Karpas-422 (cell line): ENCODE results near the gene HMOX2. TPM values are rescaled to one million over a fixed set of nuclear protein-coding genes. Genes with fewer than 3 reads are reported as not detected.

Experiments used
- DNase-seq: peaks from one replicate; pipeline ENCODE4 v3.0.0-alpha.2; 2015
- H2AFZ ChIP-seq: fragments of 200-600 bp; sonication (generic); 2 replicates; pipeline ENCODE4 v1.6.1; 2014; ENCODE audit warnings: antibody characterized with exemption, low read length, mixed read lengths
- H3K27ac ChIP-seq: fragments of 200-600 bp; sonication (generic); 2 replicates; pipeline ENCODE4 v1.5.1; 2014; ENCODE audit warnings: mild to moderate bottlenecking, low read length, moderate library complexity
- H3K27me3 ChIP-seq: fragments of 200-600 bp; sonication (generic); 2 replicates; pipeline ENCODE4 v1.6.1; 2014; ENCODE audit warnings: low read length, mixed read lengths
- H3K36me3 ChIP-seq: fragments of 200-600 bp; sonication (generic); 2 replicates; pipeline ENCODE4 v1.6.1; 2014; ENCODE audit warnings: low read length, mixed read lengths; ENCODE audit not compliant: insufficient read depth
- H3K4me1 ChIP-seq: fragments of 200-600 bp; sonication (generic); 2 replicates; pipeline ENCODE4 v1.6.1; 2014; ENCODE audit warnings: mild to moderate bottlenecking, low read length, mixed read lengths
- H3K4me2 ChIP-seq: fragments of 200-600 bp; sonication (generic); 2 replicates; pipeline ENCODE4 v1.6.1; 2014; ENCODE audit warnings: low read length, low read depth, mild to moderate bottlenecking; ENCODE audit not compliant: poor library complexity, severe bottlenecking
- H3K4me3 ChIP-seq: fragments of 200-600 bp; sonication (generic); 2 replicates; pipeline ENCODE4 v1.5.1; 2014; ENCODE audit warnings: mild to moderate bottlenecking, antibody characterized with exemption, low read length, mixed read lengths
- H3K79me2 ChIP-seq: fragments of 200-600 bp; sonication (generic); 2 replicates; pipeline ENCODE4 v1.6.1; 2014; ENCODE audit warnings: mild to moderate bottlenecking, low read length, mixed read lengths
- H3K9ac ChIP-seq: fragments of 200-600 bp; sonication (generic); 2 replicates; pipeline ENCODE4 v1.6.0; 2014; ENCODE audit warnings: low read length
- H3K9me2 ChIP-seq: fragments of 200-600 bp; sonication (generic), shearing (Covaris generic); replicated peaks from 2 replicates; pipeline ENCODE4 v1.6.0; 2014; ENCODE audit warnings: mild to moderate bottlenecking, low read length, moderate library complexity; ENCODE audit not compliant: insufficient read depth
- H3K9me3 ChIP-seq: fragments of 300-700, 200-600 bp; sonication (generic); 2 replicates; pipeline ENCODE4 v1.6.1; 2014; ENCODE audit warnings: low read length, mixed read lengths
- H4K20me1 ChIP-seq: fragments of 200-600 bp; sonication (generic); 2 replicates; pipeline ENCODE4 v1.6.1; 2014; ENCODE audit warnings: mild to moderate bottlenecking, antibody characterized with exemption, low read length, low read depth; ENCODE audit not compliant: insufficient read depth
- total RNA-seq: library from RNA; depleted of rRNA; stranded (reverse); fragments of >200 nt; shearing (Covaris generic); gene quantifications from 2 replicates; pipeline ENCODE4 v1.2.3, GENCODE V29; 2014; ENCODE audit warnings: low replicate concordance

Gene HMOX2
- total RNA-seq, 1 experiment from 2014 or later, result 50.1 TPM

DNA sequence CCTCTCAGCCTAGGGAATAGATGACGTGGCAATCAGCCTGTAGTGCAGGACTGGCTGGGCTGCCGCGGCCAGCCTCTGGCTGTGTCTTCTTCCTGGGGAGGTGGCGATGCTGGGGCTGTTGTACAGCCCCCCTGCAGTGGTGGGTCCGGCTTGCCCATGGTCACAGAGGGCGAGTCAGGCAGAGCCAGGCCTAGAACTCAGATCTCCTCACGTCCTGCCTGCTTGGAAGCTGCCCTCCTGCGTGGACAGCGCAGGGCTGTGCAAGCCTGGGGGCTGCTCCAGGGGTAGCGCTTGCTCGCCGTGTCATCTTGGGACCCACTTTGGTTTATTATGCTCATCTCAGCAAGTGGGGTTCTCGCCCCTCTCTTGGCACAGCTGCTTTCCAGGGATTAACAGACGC lies 21.1 kb upstream of the HMOX2 start:
- no peaks in the 10 kb centered on the region for H3K27me3 ChIP-seq
- no peak overlapping the region for H3K4me3 ChIP-seq
- H2AFZ ChIP-seq, result no peak overlapping the region
- peaks cover 4% of the 10 kb centered on the region; the same call in 1 of the 2 replicates for H4K20me1 ChIP-seq
- no peak overlapping the region for H3K9ac ChIP-seq
- H3K27ac ChIP-seq, result no peak overlapping the region
- no peak overlapping the region for H3K4me2 ChIP-seq
- peaks cover 10% of the 10 kb centered on the region for H3K36me3 ChIP-seq
- H3K9me2 ChIP-seq, result no peaks in the 10 kb centered on the region
- H3K4me1 ChIP-seq, result no peaks in the 10 kb centered on the region
- H3K79me2 ChIP-seq, result no peaks in the 10 kb centered on the region
- no peak for DNase-seq
- H3K9me3 ChIP-seq, result no peaks in the 10 kb centered on the region

DNA sequence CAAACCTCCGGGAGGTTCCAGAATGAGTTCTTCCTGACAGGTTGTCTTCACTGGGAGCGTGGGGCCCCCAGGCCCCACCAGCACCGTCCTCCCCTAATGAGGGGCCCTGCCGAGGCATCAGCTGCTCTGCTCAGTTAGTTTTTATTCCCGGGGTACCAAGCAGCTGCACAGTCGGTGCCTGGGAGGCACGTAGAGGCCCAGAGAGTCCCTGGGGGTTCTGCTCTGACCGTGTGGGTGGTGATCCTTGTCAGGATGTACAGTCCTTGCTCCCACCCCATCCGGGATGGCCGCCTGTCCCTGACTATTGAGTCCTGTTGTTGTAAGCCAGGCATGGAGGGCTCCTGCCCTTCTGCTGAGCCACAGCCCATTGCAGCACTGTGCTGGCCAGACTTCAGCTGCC lies 20.2 kb upstream of the HMOX2 start:
- Histone ChIP-seq H2AFZ (no peak overlapping the region), H3K9ac (no peak overlapping the region), H3K79me2 (no peaks in the 10 kb centered on the region), H3K4me1 (no peaks in the 10 kb centered on the region), H3K9me2 (no peaks in the 10 kb centered on the region), H3K4me2 (no peak overlapping the region), H3K4me3 (no peak overlapping the region), H4K20me1 (peaks cover 4% of the 10 kb centered on the region; the same call in 1 of the 2 replicates), H3K27me3 (no peaks in the 10 kb centered on the region), H3K36me3 (peaks cover 7% of the 10 kb centered on the region), H3K9me3 (no peaks in the 10 kb centered on the region), H3K27ac (no peak overlapping the region)
- no peak for DNase-seq

DNA sequence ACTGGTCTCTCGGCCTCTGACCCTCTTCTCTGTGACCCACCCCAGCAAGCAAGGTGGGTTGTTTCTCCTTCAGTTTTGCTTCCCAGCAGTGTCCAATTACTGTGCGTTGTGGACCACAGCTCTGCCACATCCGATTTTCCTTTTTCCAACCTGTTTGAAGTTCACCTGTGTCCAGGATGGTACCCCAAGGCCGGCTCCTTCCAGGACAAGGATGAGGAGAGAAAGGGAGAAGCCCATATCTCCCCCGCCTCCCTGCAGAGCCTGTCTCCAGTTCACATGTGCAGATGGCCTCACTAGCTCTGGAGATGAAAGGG lies 15.3 kb upstream of the HMOX2 start:
- H3K4me1 ChIP-seq, result no peaks in the 10 kb centered on the region
- H4K20me1 ChIP-seq, result no peaks in the 10 kb centered on the region
- H3K9me3 ChIP-seq, result no peaks in the 10 kb centered on the region
- no peak overlapping the region for H3K27ac ChIP-seq
- no peaks in the 10 kb centered on the region for H3K9me2 ChIP-seq
- peaks cover 6% of the 10 kb centered on the region; the same call in 1 of the 2 replicates for H3K36me3 ChIP-seq
- no peaks in the 10 kb centered on the region for H3K27me3 ChIP-seq
- H2AFZ ChIP-seq, result no peak overlapping the region
- H3K4me2 ChIP-seq, result no peak overlapping the region
- H3K9ac ChIP-seq, result no peak overlapping the region
- H3K4me3 ChIP-seq, result no peak overlapping the region
- DNase-seq, result no peak
- H3K79me2 ChIP-seq, result no peaks in the 10 kb centered on the region

DNA sequence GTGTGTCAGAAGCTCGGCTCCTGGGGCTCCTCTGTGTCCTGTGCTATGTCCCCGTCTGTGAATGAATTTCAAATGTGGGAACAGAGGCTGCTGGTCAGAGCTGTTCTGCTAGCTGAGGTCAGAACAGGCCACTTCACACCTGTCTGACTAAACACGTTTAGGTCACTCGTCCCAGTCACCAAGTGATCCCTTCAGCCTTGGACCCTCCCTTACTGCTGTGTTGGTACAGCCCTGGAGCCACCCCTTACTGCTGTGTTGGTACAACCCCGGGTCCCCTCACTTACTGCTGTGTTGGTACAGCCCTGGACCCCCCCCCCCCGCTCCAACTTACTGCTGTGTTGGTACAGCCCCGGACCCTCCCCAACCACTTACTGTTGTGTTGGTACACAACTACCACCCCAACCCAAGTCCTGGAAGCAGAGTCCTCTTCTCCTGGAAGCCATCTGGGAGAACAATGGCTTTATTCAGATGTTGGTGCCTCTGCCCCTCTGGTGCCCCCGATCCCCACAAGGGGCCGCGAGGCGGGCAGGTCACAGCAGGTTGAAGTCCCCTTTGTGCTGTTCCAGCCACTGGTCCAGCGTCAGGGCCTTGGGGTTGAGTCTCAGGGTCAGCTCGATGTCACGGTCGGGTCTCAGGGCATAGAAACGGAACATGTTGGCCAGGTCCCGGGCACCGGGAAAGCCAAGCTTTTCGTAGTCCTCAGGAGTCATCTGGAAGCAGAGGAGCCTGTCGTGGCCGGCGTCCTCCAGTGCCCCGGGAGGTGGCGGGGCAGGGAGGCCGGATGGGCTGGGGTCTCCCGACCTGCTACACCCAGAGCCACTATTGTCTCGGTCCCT lies 14.7 kb upstream of the HMOX2 start:
- Histone ChIP-seq H3K4me1 (no peaks in the 10 kb centered on the region), H3K9me2 (no peaks in the 10 kb centered on the region), H3K27me3 (no peaks in the 10 kb centered on the region), H3K4me3 (no peak overlapping the region), H4K20me1 (no peaks in the 10 kb centered on the region), H2AFZ (no peak overlapping the region), H3K27ac (no peak overlapping the region), H3K79me2 (no peaks in the 10 kb centered on the region), H3K9ac (no peak overlapping the region), H3K4me2 (no peak overlapping the region), H3K9me3 (no peaks in the 10 kb centered on the region), H3K36me3 (peaks cover 10% of the 10 kb centered on the region)
- DNase-seq, result peak; percentile 71

DNA sequence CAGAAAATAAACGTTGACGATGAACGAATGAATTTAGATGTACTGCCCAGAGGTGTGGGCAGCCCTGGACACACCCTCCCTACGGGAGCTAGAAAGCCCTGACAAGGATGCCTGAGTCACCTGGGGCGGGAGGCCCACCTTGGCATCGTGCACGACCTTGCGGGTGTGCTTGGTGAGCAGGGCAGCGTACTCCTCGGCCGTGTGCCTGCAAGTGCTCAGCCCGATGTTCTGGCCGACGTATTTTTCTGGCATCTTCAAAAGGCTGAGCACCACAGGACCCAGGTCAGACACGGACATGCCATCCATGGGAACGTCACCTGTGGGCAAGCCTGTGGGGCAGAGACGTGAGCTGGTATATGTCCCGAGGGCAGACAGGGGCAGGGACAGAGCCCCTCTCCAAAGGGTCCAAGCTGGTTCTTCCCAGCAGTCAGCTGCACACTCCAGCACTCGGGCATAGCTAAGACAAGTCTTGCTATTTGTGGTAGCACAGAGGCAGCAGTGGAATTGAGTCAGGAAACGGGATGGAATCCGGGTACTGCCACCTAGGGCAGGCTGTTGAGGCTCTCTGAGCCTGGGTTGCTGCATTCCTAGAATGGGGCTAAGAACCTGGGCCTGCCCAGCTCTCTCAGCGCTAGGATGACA lies 12.6 kb upstream of the HMOX2 start:
- Histone ChIP-seq H3K79me2 (no peaks in the 10 kb centered on the region), H3K4me1 (no peaks in the 10 kb centered on the region), H3K27ac (no peak overlapping the region), H4K20me1 (no peaks in the 10 kb centered on the region), H2AFZ (no peak overlapping the region), H3K9me2 (no peaks in the 10 kb centered on the region), H3K36me3 (peaks cover 11% of the 10 kb centered on the region), H3K4me2 (no peak overlapping the region), H3K9me3 (no peaks in the 10 kb centered on the region), H3K4me3 (no peak overlapping the region), H3K9ac (no peak overlapping the region), H3K27me3 (no peaks in the 10 kb centered on the region)
- DNase-seq, result no peak

DNA sequence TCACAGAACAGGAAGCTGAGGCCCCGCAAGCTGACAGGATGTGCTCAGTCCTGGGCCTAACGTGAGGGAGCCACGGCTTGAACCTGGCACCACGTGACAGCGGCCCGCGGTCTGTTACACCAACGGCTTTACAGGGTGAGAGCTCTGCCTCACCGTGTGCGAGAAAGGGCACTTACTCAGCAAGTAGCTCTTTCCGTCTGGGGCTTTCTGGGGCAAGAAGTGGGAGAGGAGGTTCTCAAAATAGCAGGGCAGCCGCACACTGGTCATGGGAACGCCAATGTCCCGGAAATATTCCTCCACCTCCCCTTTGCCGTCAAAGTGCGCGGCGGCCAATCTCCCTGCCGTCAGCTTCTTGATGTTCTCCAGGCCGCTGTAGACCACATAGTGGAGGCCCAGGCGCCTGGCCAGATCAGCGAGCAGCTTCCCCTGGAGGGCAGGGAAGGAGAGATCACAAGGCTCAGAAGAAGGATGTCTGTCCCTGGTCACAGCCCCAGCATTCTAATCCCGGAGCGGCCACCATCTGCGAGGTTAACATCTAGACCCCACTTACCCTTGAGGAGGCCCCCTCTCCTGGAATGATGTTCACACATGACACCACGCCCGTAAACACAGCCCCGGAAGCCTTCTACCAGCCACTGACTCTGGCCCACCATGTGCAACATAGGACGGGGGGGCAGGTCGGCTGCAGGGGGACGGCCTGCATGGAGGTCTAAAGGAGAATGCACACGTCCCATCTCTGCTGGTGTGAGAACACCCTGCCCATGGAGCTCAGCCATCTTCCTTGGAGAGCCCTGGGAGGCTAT lies 10.0 kb upstream of the HMOX2 start:
- Histone ChIP-seq H3K9me3 (no peaks in the 10 kb centered on the region), H2AFZ (no peak overlapping the region), H3K27me3 (no peaks in the 10 kb centered on the region), H3K79me2 (no peaks in the 10 kb centered on the region), H3K36me3 (peaks cover 11% of the 10 kb centered on the region), H3K4me3 (no peak overlapping the region), H4K20me1 (no peaks in the 10 kb centered on the region), H3K27ac (no peak overlapping the region), H3K9me2 (no peaks in the 10 kb centered on the region), H3K9ac (no peak overlapping the region), H3K4me2 (no peak overlapping the region), H3K4me1 (no peaks in the 10 kb centered on the region)
- DNase-seq, result no peak

DNA sequence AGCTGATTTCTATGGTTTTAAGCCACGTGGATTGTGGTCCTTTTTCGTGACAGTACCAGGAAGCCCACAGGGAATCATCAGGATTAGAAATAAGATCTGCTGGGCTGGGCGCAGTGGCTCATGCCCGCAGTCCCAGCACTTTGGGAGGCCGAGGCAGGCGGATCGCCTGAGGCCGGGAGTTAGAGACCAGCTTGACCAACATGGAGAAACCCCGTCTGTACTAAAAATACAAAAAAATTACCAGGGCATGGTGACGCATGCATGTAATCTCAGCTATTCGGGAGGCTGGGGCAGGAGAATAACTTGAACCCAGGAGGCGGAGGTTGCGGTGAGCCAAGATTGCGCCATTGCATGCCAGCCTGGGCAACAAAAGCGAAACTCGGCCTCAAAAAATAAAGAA lies 8.3 kb upstream of the HMOX2 start:
- Histone ChIP-seq H3K27me3 (no peaks in the 10 kb centered on the region), H3K4me1 (peaks cover 4% of the 10 kb centered on the region), H3K9ac (no peak overlapping the region), H3K27ac (no peak overlapping the region), H2AFZ (no peak overlapping the region), H3K9me3 (no peaks in the 10 kb centered on the region), H4K20me1 (no peaks in the 10 kb centered on the region), H3K9me2 (no peaks in the 10 kb centered on the region), H3K79me2 (peaks cover 7% of the 10 kb centered on the region), H3K4me2 (no peak overlapping the region), H3K36me3 (peaks cover 11% of the 10 kb centered on the region), H3K4me3 (no peak overlapping the region)
- DNase-seq, result no peak

DNA sequence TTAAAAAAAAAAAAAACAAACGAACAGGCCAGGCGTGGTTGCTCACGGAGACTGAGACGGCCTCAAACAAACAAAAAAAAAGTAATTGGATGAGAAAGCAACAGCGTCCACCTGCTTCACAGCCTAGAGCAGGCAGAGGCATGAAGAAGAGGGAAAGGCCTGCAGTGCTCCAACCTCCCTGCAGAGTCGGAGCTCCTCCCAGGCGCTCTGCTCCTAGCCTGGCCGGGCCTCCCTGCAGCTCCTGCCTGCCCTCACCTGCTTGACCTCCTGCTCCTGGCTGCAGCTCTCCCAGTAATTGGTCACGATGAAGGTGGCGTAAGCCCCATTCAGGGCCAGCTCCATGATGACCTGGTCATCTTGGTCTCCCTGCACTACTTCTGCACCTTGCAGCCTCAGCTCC lies 7.2 kb upstream of the HMOX2 start:
- Histone ChIP-seq H3K27ac (no peak overlapping the region), H3K9me2 (no peaks in the 10 kb centered on the region), H2AFZ (no peak overlapping the region), H3K27me3 (no peaks in the 10 kb centered on the region), H3K9ac (no peak overlapping the region), H3K79me2 (peaks cover 17% of the 10 kb centered on the region), H3K36me3 (peaks cover 11% of the 10 kb centered on the region), H3K4me3 (no peak overlapping the region), H3K4me1 (peaks cover 15% of the 10 kb centered on the region), H3K9me3 (no peaks in the 10 kb centered on the region), H3K4me2 (no peak overlapping the region), H4K20me1 (no peaks in the 10 kb centered on the region; the same call in 1 of the 2 replicates)
- DNase-seq, result no peak
